GM23248 (cell line): Measurements from ENCODE around the gene FICD.

Experiments used
- EZH2 ChIP-seq: fragments of 200-600 bp; sonication (generic); IDR thresholded peaks from 2 replicates; pipeline ENCODE4 v1.6.1; 2018; ENCODE audit warnings: antibody characterized with exemption, mild to moderate bottlenecking; ENCODE audit not compliant: insufficient read depth, poor library complexity, severe bottlenecking
- EZH2phosphoT487 ChIP-seq: fragments of 200-600 bp; sonication (generic); IDR thresholded peaks from 2 replicates; pipeline ENCODE4 v1.6.1; 2018; ENCODE audit warnings: antibody characterized with exemption, moderate library complexity, mild to moderate bottlenecking, low read depth; ENCODE audit not compliant: insufficient read depth

GRCh38 chr12:108553799-108554198 is 38.7 kb downstream of the FICD start:
- TF ChIP-seq EZH2: no peak
- no peak for TF ChIP-seq EZH2phosphoT487
